HG03108 (cell line): ENCODE data around the gene ADAM23.
"Not testable (repeated sequence)": the region's sequence is repeated elsewhere in the genome, so short reads cannot be mapped to it uniquely, and the experiment has no call there.

ENCODE experiments used
- ATAC-seq: cut with Tn5 transposase; IDR thresholded peaks from one replicate; pipeline ENCODE4 v1.9.1; 2021; ENCODE audit warnings: moderate library complexity; ENCODE audit not compliant: unreplicated experiment

The ADAM23 gene

GRCh38 chr2:206442833-206443734 is at the start of gene ADAM23:
Gene ADAM23 (plus strand): TSS chr2:206443532. CDS start chr2:206443867, 335 bp downstream.
- no peak for ATAC-seq

GRCh38 chr2:206396211-206396610 is 47.1 kb upstream of the ADAM23 start:
- no peak for ATAC-seq

- ATAC-seq, result not testable (repeated sequence)
Measured at GRCh38 chr2:206402956-206403569, 40.3 kb upstream of the ADAM23 start.

- no peak for ATAC-seq
Measured at GRCh38 chr2:206408323-206409320, 34.7 kb upstream of the ADAM23 start.

- no peak for ATAC-seq
Measured at GRCh38 chr2:206410714-206411113, 32.6 kb upstream of the ADAM23 start.

GRCh38 chr2:206415618-206416243 is 27.6 kb upstream of the ADAM23 start:
- ATAC-seq, result no peak

- no peak for ATAC-seq
Measured at GRCh38 chr2:206418968-206419367, 24.4 kb upstream of the ADAM23 start.

- no peak for ATAC-seq
Measured at GRCh38 chr2:206420721-206421120, 22.6 kb upstream of the ADAM23 start.

- no peak for ATAC-seq
Measured at GRCh38 chr2:206422493-206422892, 20.8 kb upstream of the ADAM23 start.

GRCh38 chr2:206423147-206423546 is 20.2 kb upstream of the ADAM23 start:
- no peak for ATAC-seq

GRCh38 chr2:206424134-206424533 is 19.2 kb upstream of the ADAM23 start:
- ATAC-seq, result no peak

GRCh38 chr2:206428783-206429182 is 14.5 kb upstream of the ADAM23 start:
- no peak for ATAC-seq

GRCh38 chr2:206430452-206430851 is 12.9 kb upstream of the ADAM23 start:
- no peak for ATAC-seq

- ATAC-seq, result no peak
Measured at GRCh38 chr2:206431439-206431838, 11.9 kb upstream of the ADAM23 start.

GRCh38 chr2:206432193-206433082 is 10.9 kb upstream of the ADAM23 start:
- no peak for ATAC-seq

GRCh38 chr2:206433190-206433589 is 10.1 kb upstream of the ADAM23 start:
- no peak for ATAC-seq

GRCh38 chr2:206433686-206434085 is 9.6 kb upstream of the ADAM23 start:
- no peak for ATAC-seq

GRCh38 chr2:206435742-206436141 is 7.6 kb upstream of the ADAM23 start:
- no peak for ATAC-seq

- ATAC-seq, result no peak
Measured at GRCh38 chr2:206438196-206438724, 5.1 kb upstream of the ADAM23 start.
